Mucosa of stomach (tissue), 1 donor: ENCODE measurements around the gene NR2C1.
"Not testable (repeated sequence)": the region's sequence is repeated elsewhere in the genome, so short reads cannot be mapped to it uniquely, and the experiment has no call there.

ENCODE experiments used
- H3K27me3 ChIP-seq: one replicate; pipeline ENCODE4 v1.7.0; 2013; ENCODE audit warnings: mild to moderate bottlenecking, low read length; ENCODE audit not compliant: control insufficient read depth, insufficient read depth
- H3K36me3 ChIP-seq: one replicate; pipeline ENCODE4 v1.7.0; 2013; ENCODE audit warnings: low read length; ENCODE audit not compliant: control insufficient read depth, insufficient read depth
- H3K4me1 ChIP-seq: one replicate; pipeline ENCODE4 v1.7.0; 2013; ENCODE audit warnings: mild to moderate bottlenecking, low read length; ENCODE audit not compliant: control insufficient read depth, insufficient read depth
- H3K4me3 ChIP-seq: one replicate; pipeline ENCODE4 v1.7.0; 2013; ENCODE audit warnings: low read length
- H3K9ac ChIP-seq: one replicate; pipeline ENCODE4 v1.7.0; 2013; ENCODE audit warnings: mild to moderate bottlenecking, low read length, moderate library complexity
- H3K9me3 ChIP-seq: one replicate; pipeline ENCODE4 v1.7.0; 2013; ENCODE audit warnings: mild to moderate bottlenecking, low read length, moderate library complexity; ENCODE audit not compliant: control insufficient read depth
- donor health status: Pancreatic carcinoma.

NR2C1 gene

GRCh38 chr12:94994312-94994711, 79.1 kb downstream of the NR2C1 start:
- Histone ChIP-seq H3K27me3 (no peaks in the 10 kb centered on the region), H3K4me1 (no peaks in the 10 kb centered on the region), H3K4me3 (no peak overlapping the region), H3K9me3 (no peaks in the 10 kb centered on the region), H3K36me3 (no peaks in the 10 kb centered on the region), H3K9ac (no peak overlapping the region)

GRCh38 chr12:94993855-94994254, 79.6 kb downstream of the NR2C1 start:
- H3K4me1 ChIP-seq, H3K9me3 ChIP-seq, H3K4me3 ChIP-seq, H3K27me3 ChIP-seq, H3K36me3 ChIP-seq, H3K9ac ChIP-seq: not testable (repeated sequence)

- no peak overlapping the region for H3K4me3 ChIP-seq
- H3K9me3 ChIP-seq: no peaks in the 10 kb centered on the region
- no peaks in the 10 kb centered on the region for H3K27me3 ChIP-seq
- H3K4me1 ChIP-seq: no peaks in the 10 kb centered on the region
- H3K36me3 ChIP-seq: no peaks in the 10 kb centered on the region
- H3K9ac ChIP-seq: no peak overlapping the region
These were observed 83.2 kb downstream of the NR2C1 start for GRCh38 chr12:94990222-94990621.

- Histone ChIP-seq H3K9ac (no peak overlapping the region), H3K9me3 (no peaks in the 10 kb centered on the region), H3K4me1 (no peaks in the 10 kb centered on the region), H3K4me3 (no peak overlapping the region), H3K27me3 (no peaks in the 10 kb centered on the region), H3K36me3 (no peaks in the 10 kb centered on the region)
These were observed 84.9 kb downstream of the NR2C1 start for GRCh38 chr12:94988471-94988870.

- Histone ChIP-seq H3K27me3 (no peaks in the 10 kb centered on the region), H3K36me3 (no peaks in the 10 kb centered on the region), H3K4me1 (no peaks in the 10 kb centered on the region), H3K9me3 (no peaks in the 10 kb centered on the region), H3K9ac (no peak overlapping the region), H3K4me3 (no peak overlapping the region)
These were observed 85.6 kb downstream of the NR2C1 start for GRCh38 chr12:94987801-94988200.

GRCh38 chr12:94987076-94987669, 86.2 kb downstream of the NR2C1 start:
- Histone ChIP-seq H3K4me3 (no peak overlapping the region), H3K9me3 (no peaks in the 10 kb centered on the region), H3K36me3 (no peaks in the 10 kb centered on the region), H3K27me3 (no peaks in the 10 kb centered on the region), H3K9ac (no peak overlapping the region), H3K4me1 (no peaks in the 10 kb centered on the region)

GRCh38 chr12:94985099-94985498, 88.3 kb downstream of the NR2C1 start:
- not testable (repeated sequence) for H3K36me3 ChIP-seq, H3K27me3 ChIP-seq, H3K4me1 ChIP-seq, H3K9ac ChIP-seq, H3K4me3 ChIP-seq, H3K9me3 ChIP-seq

GRCh38 chr12:94983321-94983720, 90.1 kb downstream of the NR2C1 start:
- Histone ChIP-seq H3K9ac (no peak overlapping the region), H3K27me3 (no peaks in the 10 kb centered on the region), H3K36me3 (no peaks in the 10 kb centered on the region), H3K4me1 (no peaks in the 10 kb centered on the region), H3K4me3 (no peak overlapping the region), H3K9me3 (no peaks in the 10 kb centered on the region)

GRCh38 chr12:94982456-94982855, 91.0 kb downstream of the NR2C1 start:
- H3K4me1 ChIP-seq: no peaks in the 10 kb centered on the region
- no peak overlapping the region for H3K9ac ChIP-seq
- H3K27me3 ChIP-seq: no peaks in the 10 kb centered on the region
- no peaks in the 10 kb centered on the region for H3K36me3 ChIP-seq
- no peak overlapping the region for H3K4me3 ChIP-seq
- no peaks in the 10 kb centered on the region for H3K9me3 ChIP-seq

- Histone ChIP-seq H3K4me1 (no peaks in the 10 kb centered on the region), H3K4me3 (no peak overlapping the region), H3K36me3 (no peaks in the 10 kb centered on the region), H3K27me3 (no peaks in the 10 kb centered on the region), H3K9ac (no peak overlapping the region), H3K9me3 (no peaks in the 10 kb centered on the region)
These were observed 92.8 kb downstream of the NR2C1 start for GRCh38 chr12:94980577-94980976.

GRCh38 chr12:94979941-94980340, 93.5 kb downstream of the NR2C1 start:
- no peaks in the 10 kb centered on the region for H3K36me3 ChIP-seq
- H3K9me3 ChIP-seq: no peaks in the 10 kb centered on the region
- no peak overlapping the region for H3K9ac ChIP-seq
- no peaks in the 10 kb centered on the region for H3K4me1 ChIP-seq
- H3K4me3 ChIP-seq: no peak overlapping the region
- no peaks in the 10 kb centered on the region for H3K27me3 ChIP-seq

- H3K4me1 ChIP-seq: no peaks in the 10 kb centered on the region
- no peak overlapping the region for H3K4me3 ChIP-seq
- H3K36me3 ChIP-seq: no peaks in the 10 kb centered on the region
- H3K27me3 ChIP-seq: no peaks in the 10 kb centered on the region
- H3K9me3 ChIP-seq: no peaks in the 10 kb centered on the region
- H3K9ac ChIP-seq: no peak overlapping the region
These were observed 95.5 kb downstream of the NR2C1 start for GRCh38 chr12:94977766-94978468.

- no peak overlapping the region for H3K4me3 ChIP-seq
- no peaks in the 10 kb centered on the region for H3K4me1 ChIP-seq
- no peaks in the 10 kb centered on the region for H3K36me3 ChIP-seq
- H3K9ac ChIP-seq: no peak overlapping the region
- H3K9me3 ChIP-seq: no peaks in the 10 kb centered on the region
- H3K27me3 ChIP-seq: no peaks in the 10 kb centered on the region
These were observed 100.2 kb downstream of the NR2C1 start for GRCh38 chr12:94973221-94973620.
